SK-N-SH (cell line): ENCODE measurements around the gene CPLANE2.

ENCODE experiments used
- CTCF ChIP-seq: fragments of 200-600 bp; sonication (generic); IDR thresholded peaks from 2 replicates; pipeline ENCODE4 v1.6.1; 2017; ENCODE audit warnings: antibody characterized with exemption, mild to moderate bottlenecking, moderate library complexity
- REST ChIP-seq: IDR thresholded peaks from 2 replicates; pipeline ENCODE4 v1.6.1; 2012; ENCODE audit warnings: mild to moderate bottlenecking, low read depth, low read length, moderate library complexity

GRCh38 chr1:16256478-16256877 is 19.5 kb upstream of the CPLANE2 start:
- TF ChIP-seq CTCF (no peak), REST (no peak)
